HCT116 (cell line): ENCODE data around the gene ADAMTS14.

Source experiments
- CTCF ChIP-seq, 3 experiments: fragments of 200-600 bp in 1 of 3; sonication (generic) in 1 of 3; IDR thresholded peaks in 2 of 3; conservative IDR thresholded peaks in 1 of 3; 2 replicates each; pipeline ENCODE4 v1.5.1; 2012 to 2017; ENCODE audit warnings: low read depth in 2 of 3, low read length in 2 of 3, antibody characterized with exemption in 1 of 3, borderline replicate concordance in 1 of 3, control low read depth in 1 of 3, mild to moderate bottlenecking in 1 of 3, mixed read lengths in 1 of 3, mixed run types in 1 of 3, moderate library complexity in 1 of 3; ENCODE audit not compliant: insufficient read depth in 1 of 3
- EZH2 ChIP-seq: fragments of 200-600 bp; sonication (generic); IDR thresholded peaks from 2 replicates; pipeline ENCODE4 v1.6.1; 2017; ENCODE audit warnings: antibody characterized with exemption, mixed run types

DNA sequence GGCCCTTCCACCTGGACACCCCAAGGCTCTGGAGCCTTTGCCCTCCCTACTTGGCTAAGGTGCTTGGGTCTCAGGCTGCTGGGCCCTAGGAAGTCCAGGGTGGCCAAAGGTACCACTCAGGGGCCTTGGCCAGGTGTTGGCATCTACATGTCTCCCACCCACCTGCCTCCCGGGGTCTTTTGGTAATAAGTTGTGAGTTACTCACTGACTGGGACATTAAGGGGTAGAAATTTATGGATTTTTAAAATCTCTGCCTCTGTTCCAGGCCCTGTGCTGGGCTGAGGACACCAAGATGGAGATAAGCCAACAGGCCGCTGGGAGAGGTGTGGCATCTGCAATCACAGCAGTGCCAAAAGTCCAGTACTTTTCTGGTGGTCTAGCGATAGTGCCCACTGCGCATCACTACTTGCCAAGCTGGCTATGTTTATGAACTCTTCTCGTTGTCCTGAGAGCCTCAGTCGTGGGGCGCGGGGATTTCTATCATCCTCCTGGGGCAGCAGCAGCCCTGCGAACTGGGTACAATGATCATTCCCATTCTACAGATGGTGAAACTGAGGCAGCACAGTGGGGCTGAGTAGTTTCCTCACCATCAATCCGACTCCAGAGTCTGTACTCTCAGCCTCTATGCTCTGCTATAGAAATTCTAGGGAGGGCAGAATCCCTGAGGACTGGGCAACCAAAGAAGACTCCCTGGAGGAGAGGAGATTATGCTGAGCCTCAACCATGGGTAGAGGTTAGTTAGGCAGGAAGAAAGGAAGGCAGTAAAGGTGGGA is 76.7 kb downstream of the ADAMTS14 start:
- TF ChIP-seq CTCF (IDR thresholded peaks at IDR 0.05 in 2 of 3, conservative IDR thresholded peaks at IDR 0.05 in 1 of 3; ENCODE audit: borderline replicate concordance in 1 of 3, insufficient read depth in 1 of 3, low read depth in 2 of 3, low read length in 2 of 3) = no peak
- no peak for TF ChIP-seq EZH2
